IPS-11a (cell line): ENCODE data around the gene SHROOM3.

ENCODE experiments used
- H3K4me3 ChIP-seq: one replicate; pipeline ENCODE4 v1.5.1; 2013; ENCODE audit warnings: low read depth, low read length, control low read depth

The SHROOM3 gene

DNA sequence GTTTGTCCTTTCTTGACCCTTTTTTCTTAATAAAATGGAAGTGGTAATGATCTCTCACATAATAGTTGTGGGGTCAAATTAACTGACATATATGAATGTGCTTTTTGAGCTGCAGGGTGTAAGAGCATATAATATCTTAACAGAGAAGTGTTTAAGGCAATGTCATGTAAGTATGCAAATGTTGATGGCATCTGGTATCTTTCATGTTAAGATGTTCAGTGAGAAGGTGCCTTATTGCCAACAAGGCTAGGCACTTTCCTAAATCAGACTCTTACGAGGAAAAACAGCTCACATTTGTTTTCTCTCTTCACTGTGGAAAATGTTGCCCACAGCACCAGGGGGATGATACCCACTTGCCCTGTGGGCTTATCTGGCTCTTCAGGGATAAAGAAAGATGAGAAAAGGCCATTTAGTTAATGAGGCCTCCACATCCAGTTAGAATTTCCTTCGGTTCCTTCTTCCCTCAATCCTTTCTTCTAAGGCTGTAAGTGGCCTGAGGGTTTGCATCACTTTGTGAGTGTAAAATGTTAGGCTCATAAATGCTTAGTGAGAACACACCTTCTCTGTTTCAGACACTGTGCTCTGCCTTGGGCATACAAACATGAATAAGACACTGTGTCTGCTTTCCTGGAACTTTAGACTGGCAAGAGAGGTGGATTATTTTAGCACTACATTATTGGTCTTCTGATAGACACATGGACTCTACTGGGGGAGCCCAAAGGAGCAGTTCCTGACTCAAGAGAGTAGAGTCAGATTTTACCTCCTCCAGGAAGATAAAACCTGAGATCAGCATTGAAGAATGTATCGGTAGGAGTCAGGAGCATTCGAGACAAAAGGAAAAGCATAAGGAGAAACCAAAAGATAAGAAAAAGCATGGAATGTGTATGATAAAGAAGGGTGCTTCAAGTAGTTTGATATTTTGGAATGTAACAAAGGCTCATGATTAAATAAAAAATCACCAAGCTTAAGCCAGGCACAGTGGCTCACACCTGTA is 327.4 kb downstream of the SHROOM3 start:
- no peak overlapping the region for H3K4me3 ChIP-seq

DNA sequence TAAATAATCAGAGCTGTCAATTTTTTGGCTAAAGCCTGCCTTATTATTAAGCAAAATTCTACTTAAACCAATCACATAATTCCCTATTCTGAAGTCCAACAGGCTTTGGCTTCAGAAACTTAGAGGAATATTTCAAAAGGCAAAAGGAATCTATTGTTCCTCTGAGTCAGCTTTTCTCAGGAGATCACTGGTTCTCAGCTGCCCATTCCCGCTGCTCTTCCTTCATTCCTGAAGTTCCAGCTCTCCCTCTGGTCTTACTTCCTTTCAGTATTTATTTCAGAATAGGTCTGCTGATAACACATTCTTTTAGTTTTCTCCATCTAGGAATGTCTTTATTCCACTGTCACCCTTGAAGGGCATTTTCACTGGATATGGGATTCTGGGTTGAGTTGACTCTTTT is 329.2 kb downstream of the SHROOM3 start:
- H3K4me3 ChIP-seq: no peak overlapping the region

GRCh38 chr4:76765473-76766183 is 330.6 kb downstream of the SHROOM3 start:
- H3K4me3 ChIP-seq: no peak overlapping the region

DNA sequence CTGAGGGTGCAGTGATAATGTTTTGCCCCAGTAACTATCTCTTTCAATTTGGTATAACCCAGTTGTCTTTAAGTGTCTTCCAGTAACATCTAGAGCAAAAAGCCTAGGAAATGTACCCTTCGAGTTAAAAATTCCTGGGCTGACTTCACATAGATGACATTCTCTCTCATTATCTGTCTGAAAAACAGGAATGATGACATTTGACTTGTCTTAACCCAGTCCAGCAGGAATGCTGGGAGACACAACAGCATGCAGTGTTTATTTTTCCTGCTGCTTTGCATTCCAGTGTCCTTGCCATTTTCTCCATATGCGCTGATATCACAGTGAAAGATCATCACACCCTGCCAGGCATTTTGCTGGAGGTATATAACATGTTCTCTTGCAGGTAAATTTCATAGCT is 333.0 kb downstream of the SHROOM3 start:
- no peak overlapping the region for H3K4me3 ChIP-seq

DNA sequence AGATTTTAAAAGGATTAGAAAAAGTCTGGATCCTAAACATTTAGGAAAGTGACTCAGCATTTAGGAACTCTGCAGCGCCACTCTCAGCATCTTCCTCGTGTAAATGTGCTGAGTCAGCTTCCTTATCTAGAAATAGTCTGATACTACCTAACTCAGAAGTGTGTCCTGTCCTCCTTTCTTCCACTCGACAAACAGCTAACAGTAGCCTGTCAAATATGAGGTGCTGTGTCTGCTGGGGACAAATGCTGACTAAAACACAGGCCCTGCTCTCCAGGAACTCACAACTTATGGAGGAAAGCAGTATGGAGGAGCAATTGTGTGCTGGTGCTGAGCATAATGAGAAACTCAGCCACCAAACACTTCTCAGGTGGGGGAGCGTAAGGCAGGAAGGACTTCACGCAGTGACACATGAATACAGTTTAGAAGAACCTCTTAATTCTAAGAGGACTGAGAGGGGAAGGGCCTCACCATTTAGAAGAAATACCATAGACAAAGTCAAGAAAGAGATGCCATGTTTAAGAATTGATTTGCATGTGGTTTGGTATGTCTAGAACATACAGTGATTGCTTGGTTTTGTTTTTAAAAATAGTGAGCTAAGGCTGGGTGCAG is 337.6 kb downstream of the SHROOM3 start:
- H3K4me3 ChIP-seq: no peak overlapping the region

DNA sequence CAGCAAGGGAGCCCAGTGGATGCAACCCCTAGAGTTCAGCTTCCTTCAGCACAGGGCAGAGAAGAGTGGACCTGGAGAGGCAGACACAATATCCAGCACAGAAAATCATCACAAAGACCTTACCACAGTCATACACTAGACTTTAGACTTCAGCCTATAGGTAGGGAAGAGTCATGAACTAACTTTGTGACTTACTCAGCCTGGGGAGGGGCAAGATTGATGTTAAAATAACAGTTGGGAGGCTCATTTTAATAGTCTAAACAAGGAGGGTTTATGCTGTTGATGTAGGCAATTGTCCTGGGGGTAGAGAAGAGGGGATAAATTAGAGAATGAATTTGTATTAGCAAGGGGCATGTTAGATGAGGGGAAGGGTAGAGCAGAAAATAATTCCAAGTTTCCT is 338.7 kb downstream of the SHROOM3 start:
- no peak overlapping the region for H3K4me3 ChIP-seq

DNA sequence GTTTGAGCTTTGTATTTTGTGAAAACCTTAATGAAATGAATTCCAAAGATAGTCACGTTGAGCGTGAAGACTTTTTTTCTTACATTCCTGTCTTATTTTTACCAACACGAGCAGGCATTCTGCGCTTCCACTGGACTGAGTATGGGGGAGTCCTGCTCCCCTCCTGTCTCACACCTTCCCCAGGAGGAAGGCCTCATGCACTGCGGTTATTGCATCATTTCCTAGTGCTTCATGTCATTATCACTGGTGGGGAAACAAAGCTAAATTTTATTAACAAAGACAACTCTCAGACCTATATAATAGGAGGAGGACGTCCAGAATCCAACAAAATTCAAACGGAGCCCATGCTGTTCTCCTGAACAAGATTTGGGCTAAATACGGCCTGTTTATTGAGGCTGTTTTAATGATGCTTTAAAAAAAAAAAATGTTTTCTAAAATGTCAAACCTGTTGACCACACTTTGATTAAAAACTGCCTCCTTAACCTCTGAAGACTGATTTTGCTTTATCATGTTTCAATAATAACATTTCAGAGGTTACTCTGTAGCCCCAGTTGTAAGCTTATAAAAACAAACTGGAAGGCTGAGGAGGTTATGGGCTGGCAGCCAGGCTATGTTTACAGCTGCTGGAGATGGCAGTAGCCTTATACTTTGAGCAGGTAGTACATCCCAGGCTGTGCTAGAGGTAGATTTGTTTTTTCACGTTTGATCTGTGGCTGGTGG is 344.9 kb downstream of the SHROOM3 start:
- H3K4me3 ChIP-seq: no peak overlapping the region

GRCh38 chr4:76780781-76781697 is 346.0 kb downstream of the SHROOM3 start:
- no peak overlapping the region for H3K4me3 ChIP-seq

- H3K4me3 ChIP-seq: no peak overlapping the region
Observed at GRCh38 chr4:76781698-76782595, 346.9 kb downstream of the SHROOM3 start.

DNA sequence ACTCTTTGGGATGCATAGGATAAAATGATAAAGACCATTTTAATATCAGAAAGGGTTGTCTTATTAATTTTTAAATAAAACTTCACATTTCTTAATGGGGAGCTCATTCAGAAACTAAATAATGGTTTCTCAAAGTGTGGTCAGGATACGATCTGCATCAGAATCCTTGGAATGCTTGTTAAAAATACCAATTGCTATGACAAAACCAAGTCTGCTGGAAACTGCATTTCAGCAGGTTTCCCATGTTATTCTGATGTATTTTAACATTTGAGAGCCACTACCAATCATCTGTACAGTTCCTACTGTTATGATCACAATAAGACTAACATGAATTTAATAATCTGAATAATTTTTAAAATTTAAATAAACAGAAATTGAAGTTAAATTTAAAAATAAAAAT is 347.8 kb downstream of the SHROOM3 start:
- no peak overlapping the region for H3K4me3 ChIP-seq

GRCh38 chr4:76783836-76784235 is 348.8 kb downstream of the SHROOM3 start:
- H3K4me3 ChIP-seq: no peak overlapping the region

DNA sequence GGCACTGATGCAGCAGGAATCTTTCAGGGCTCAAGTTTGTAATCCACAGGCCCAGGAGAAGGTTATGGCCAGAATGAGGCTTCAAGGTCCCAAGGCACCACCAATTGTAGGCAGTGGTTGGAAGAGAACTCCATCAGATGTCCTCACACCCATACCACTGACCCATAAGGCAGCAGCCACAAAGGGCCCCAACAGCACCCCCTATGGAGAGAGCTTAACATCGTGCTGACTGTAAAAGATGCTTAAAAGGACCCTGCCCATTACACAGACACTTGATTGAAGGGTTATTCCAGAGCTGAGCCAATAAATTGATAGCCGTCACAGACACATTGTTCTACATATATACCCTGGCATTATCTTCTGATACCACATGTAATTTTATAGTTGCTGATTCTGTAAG is 349.2 kb downstream of the SHROOM3 start:
- H3K4me3 ChIP-seq: no peak overlapping the region

- no peak overlapping the region for H3K4me3 ChIP-seq
Observed at GRCh38 chr4:76787898-76788297, 352.9 kb downstream of the SHROOM3 start.

DNA sequence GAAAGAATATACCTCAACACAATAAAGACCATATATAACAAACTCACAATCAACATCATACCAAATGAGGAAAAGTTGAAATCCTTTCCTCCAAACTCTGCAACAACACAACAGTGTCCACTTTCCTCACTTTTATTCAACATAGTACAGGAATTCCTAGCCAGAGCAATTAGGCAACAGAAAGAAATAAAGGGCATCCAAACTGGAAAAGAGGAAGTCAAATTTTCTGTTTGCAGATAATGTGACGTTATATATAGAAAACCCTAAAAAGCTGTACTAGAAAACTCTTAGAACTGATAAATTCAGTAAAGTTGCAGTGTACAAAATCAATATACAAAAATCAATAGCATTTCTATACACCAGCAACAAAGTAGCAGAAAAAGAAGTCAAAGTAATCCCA is 355.3 kb downstream of the SHROOM3 start:
- H3K4me3 ChIP-seq: no peak overlapping the region

GRCh38 chr4:76791479-76791878 is 356.4 kb downstream of the SHROOM3 start:
- no peak overlapping the region for H3K4me3 ChIP-seq

DNA sequence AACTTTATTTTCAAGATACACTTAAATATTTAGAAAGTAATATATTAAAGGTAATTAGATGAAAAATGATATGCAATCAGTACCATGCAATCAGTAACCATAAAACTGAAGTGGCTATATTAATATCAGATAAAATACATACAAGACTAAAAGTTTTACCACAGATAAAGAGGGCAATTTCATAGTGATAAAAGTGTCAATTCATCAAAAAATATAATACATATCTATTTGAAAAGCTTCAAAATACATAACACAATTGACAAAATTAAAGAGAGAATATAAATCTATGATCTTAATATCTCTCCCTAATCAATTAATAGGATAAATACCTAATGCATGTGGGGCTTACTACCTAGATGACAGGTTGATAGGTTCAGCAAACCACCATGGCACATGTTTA is 357.4 kb downstream of the SHROOM3 start:
- no peak overlapping the region for H3K4me3 ChIP-seq

DNA sequence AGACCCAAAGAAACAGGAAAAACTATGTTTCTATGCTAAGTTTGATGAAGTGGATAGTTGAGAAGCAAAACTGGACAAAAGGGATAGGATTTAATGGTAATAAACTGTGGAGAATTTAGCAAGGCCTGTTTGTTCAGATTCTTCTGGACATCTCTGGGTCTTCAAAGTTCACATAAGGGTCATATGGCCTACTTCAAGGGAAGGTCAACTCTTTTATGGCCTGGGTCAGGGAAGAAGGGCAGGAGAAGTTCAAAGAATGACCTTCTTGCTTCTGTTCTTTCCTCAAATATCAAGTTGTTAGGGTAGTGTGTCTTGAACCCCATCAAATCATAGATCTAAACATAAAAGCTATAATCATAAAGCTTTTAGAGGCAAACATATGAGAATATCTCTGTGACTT is 360.2 kb downstream of the SHROOM3 start:
- no peak overlapping the region for H3K4me3 ChIP-seq

- H3K4me3 ChIP-seq: no peak overlapping the region
Observed at GRCh38 chr4:76799140-76799539, 364.1 kb downstream of the SHROOM3 start.

DNA sequence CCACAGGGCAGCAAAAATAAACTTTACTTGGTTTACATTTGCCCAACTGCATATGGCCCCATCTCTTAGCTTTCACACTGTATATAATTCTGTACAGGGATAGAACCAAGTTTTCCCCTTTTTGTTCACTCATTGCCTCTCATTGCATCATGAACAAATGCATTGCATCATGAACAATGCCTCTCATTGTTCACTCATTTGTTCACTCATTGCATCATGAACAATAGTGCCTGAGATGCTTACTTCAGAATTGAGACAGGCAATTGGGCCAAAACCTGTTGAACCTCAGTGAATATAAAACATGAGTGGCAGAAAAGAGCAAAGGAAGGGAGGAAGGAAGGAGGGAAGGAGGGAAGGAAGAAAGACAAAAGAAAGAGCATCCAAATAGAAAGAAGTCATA is 364.7 kb downstream of the SHROOM3 start:
- no peak overlapping the region for H3K4me3 ChIP-seq
